Osteoblast (primary cell): Measurements from ENCODE around the gene ARMH1. TPM values are rescaled to one million over a fixed set of nuclear protein-coding genes. Genes with fewer than 3 reads are reported as not detected.

Source experiments
- DNase-seq: peaks from one replicate; pipeline ENCODE4 v3.0.0; 2011; ENCODE audit warnings: low spot score, mixed read lengths; ENCODE audit not compliant: insufficient read length; ENCODE audit errors: missing footprints
- H2AFZ ChIP-seq: 2 replicates; pipeline ENCODE4 v1.6.0; 2011; ENCODE audit warnings: mild to moderate bottlenecking, low read length
- H3K27ac ChIP-seq: 2 replicates; pipeline ENCODE4 v1.5.1; 2011; ENCODE audit warnings: mild to moderate bottlenecking, low read depth, low read length, moderate library complexity
- H3K27me3 ChIP-seq: 2 replicates; pipeline ENCODE4 v1.6.0; 2012; ENCODE audit warnings: mild to moderate bottlenecking, control low read depth, inconsistent platforms, low read length, moderate library complexity; ENCODE audit not compliant: insufficient read depth
- H3K36me3 ChIP-seq: 2 replicates; pipeline ENCODE4 v1.5.1; 2011; ENCODE audit warnings: mild to moderate bottlenecking, low read length, control low read depth, moderate library complexity; ENCODE audit not compliant: insufficient read depth
- H3K4me1 ChIP-seq: 2 replicates; pipeline ENCODE4 v1.5.1; 2011; ENCODE audit warnings: mild to moderate bottlenecking, low read length, control low read depth, moderate library complexity; ENCODE audit not compliant: insufficient read depth
- H3K4me2 ChIP-seq: 2 replicates; pipeline ENCODE4 v1.6.0; 2011; ENCODE audit warnings: mild to moderate bottlenecking, low read length; ENCODE audit not compliant: insufficient read depth
- H3K4me3 ChIP-seq: fragments of 200-600 bp; sonication (generic); 3 replicates; pipeline ENCODE4 v1.5.1; 2012; ENCODE audit warnings: mild to moderate bottlenecking, low read length, inconsistent platforms; ENCODE audit not compliant: insufficient read depth
- H3K79me2 ChIP-seq: 2 replicates; pipeline ENCODE4 v1.6.0; 2012; ENCODE audit warnings: mild to moderate bottlenecking, low read length, control low read depth, inconsistent platforms; ENCODE audit not compliant: insufficient read depth
- H3K9me3 ChIP-seq: 2 replicates; pipeline ENCODE4 v1.5.1; 2011; ENCODE audit warnings: low read depth, low read length, control low read depth
- H4K20me1 ChIP-seq: 2 replicates; pipeline ENCODE4 v1.6.0; 2012; ENCODE audit warnings: mild to moderate bottlenecking, low read length, control low read depth; ENCODE audit not compliant: insufficient read depth
- total RNA-seq: library from RNA; depleted of rRNA; stranded (reverse); fragments of >200 nt; gene quantifications from 2 replicates; pipeline ENCODE4 v1.2.3, GENCODE V29; 2012
- TF ChIP-seq, protein P1 (sequence below): IDR thresholded peaks from 2 replicates; pipeline ENCODE4 v1.5.1; 2011; ENCODE audit warnings: mild to moderate bottlenecking, low read depth, low read length, moderate library complexity; ENCODE audit errors: extremely low read depth

The ARMH1 gene
- total RNA-seq, 1 donor = 4.3 TPM

- peaks cover 21% of the 10 kb centered on the region for H4K20me1 ChIP-seq
- peaks cover 29% of the 10 kb centered on the region for H3K4me1 ChIP-seq
Measured at GRCh38 chr1:44634606-44635189, 39.8 kb upstream of the ARMH1 start.

DNA sequence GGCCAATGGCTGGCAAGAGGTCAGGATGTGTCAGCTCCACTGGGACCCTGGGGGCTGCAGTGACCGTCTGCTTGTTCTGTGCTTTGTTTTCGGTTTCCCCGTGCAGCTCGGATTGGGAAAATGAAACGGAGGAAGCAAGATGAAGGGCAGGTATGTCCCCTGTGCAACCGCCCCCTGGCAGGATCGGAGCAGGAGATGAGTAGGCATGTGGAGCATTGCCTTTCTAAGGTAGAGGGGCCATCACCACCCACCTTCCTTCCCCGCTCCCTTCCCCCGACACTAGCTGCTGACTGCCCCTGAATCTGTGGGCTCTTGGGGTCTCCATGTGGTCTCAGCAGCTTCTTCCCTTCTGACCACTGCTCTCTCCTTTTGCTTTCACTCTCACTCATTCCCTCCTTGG lies 39.1 kb upstream of the ARMH1 start:
- H3K27ac ChIP-seq = no peak overlapping the region
- H3K36me3 ChIP-seq = peaks cover 65% of the 10 kb centered on the region
- DNase-seq = no peak
- peaks cover 22% of the 10 kb centered on the region for H3K4me1 ChIP-seq
- H3K27me3 ChIP-seq = no peaks in the 10 kb centered on the region
- no peak overlapping the region for H2AFZ ChIP-seq
- peaks cover 32% of the 10 kb centered on the region for H3K79me2 ChIP-seq
- H3K9me3 ChIP-seq = no peaks in the 10 kb centered on the region
- H4K20me1 ChIP-seq = peaks cover 21% of the 10 kb centered on the region
- no peak overlapping the region for H3K4me2 ChIP-seq
- no peak overlapping the region for H3K4me3 ChIP-seq
- TF ChIP-seq, protein P1, sequence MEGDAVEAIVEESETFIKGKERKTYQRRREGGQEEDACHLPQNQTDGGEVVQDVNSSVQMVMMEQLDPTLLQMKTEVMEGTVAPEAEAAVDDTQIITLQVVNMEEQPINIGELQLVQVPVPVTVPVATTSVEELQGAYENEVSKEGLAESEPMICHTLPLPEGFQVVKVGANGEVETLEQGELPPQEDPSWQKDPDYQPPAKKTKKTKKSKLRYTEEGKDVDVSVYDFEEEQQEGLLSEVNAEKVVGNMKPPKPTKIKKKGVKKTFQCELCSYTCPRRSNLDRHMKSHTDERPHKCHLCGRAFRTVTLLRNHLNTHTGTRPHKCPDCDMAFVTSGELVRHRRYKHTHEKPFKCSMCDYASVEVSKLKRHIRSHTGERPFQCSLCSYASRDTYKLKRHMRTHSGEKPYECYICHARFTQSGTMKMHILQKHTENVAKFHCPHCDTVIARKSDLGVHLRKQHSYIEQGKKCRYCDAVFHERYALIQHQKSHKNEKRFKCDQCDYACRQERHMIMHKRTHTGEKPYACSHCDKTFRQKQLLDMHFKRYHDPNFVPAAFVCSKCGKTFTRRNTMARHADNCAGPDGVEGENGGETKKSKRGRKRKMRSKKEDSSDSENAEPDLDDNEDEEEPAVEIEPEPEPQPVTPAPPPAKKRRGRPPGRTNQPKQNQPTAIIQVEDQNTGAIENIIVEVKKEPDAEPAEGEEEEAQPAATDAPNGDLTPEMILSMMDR = no peak

More at GRCh38 chr1:44634606-44635189, 39.8 kb upstream of the ARMH1 start:
- Histone ChIP-seq H3K4me2 (no peak overlapping the region), H3K36me3 (peaks cover 59% of the 10 kb centered on the region), H3K9me3 (no peaks in the 10 kb centered on the region), H3K27ac (no peak overlapping the region), H3K4me3 (no peak overlapping the region), H3K27me3 (no peaks in the 10 kb centered on the region), H3K79me2 (peaks cover 32% of the 10 kb centered on the region), H2AFZ (no peak overlapping the region)
- TF ChIP-seq, protein P1 = no peak
- DNase-seq = no peak

GRCh38 chr1:44636083-44636687 lies 38.3 kb upstream of the ARMH1 start:
- no peaks in the 10 kb centered on the region for H3K27me3 ChIP-seq
- no peak overlapping the region for H3K4me2 ChIP-seq
- peaks cover 15% of the 10 kb centered on the region for H3K4me1 ChIP-seq
- H3K4me3 ChIP-seq = no peak overlapping the region
- DNase-seq = no peak
- peaks cover 21% of the 10 kb centered on the region for H4K20me1 ChIP-seq
- H2AFZ ChIP-seq = no peak overlapping the region
- H3K36me3 ChIP-seq = peaks cover 73% of the 10 kb centered on the region
- H3K79me2 ChIP-seq = peaks cover 32% of the 10 kb centered on the region
- no peaks in the 10 kb centered on the region for H3K9me3 ChIP-seq
- TF ChIP-seq, protein P1 = no peak
- H3K27ac ChIP-seq = no peak overlapping the region

GRCh38 chr1:44636688-44637598 lies 37.6 kb upstream of the ARMH1 start:
- H3K4me2 ChIP-seq = no peak overlapping the region
- peaks cover 14% of the 10 kb centered on the region for H3K4me1 ChIP-seq
- H3K27me3 ChIP-seq = no peaks in the 10 kb centered on the region
- H3K79me2 ChIP-seq = peaks cover 34% of the 10 kb centered on the region
- TF ChIP-seq, protein P1 = no peak
- H3K4me3 ChIP-seq = no peak overlapping the region
- H3K27ac ChIP-seq = no peak overlapping the region
- peaks cover 21% of the 10 kb centered on the region for H4K20me1 ChIP-seq
- no peaks in the 10 kb centered on the region for H3K9me3 ChIP-seq
- peaks cover 78% of the 10 kb centered on the region for H3K36me3 ChIP-seq
- no peak overlapping the region for H2AFZ ChIP-seq
- DNase-seq = no peak
